HG03108 (cell line): ENCODE results near the gene STYK1.
"Not testable (repeated sequence)": the region's sequence is repeated elsewhere in the genome, so short reads cannot be mapped to it uniquely, and the experiment has no call there.

Source experiments
- ATAC-seq: cut with Tn5 transposase; IDR thresholded peaks from one replicate; pipeline ENCODE4 v1.9.1; 2021; ENCODE audit warnings: moderate library complexity; ENCODE audit not compliant: unreplicated experiment

The STYK1 gene

GRCh38 chr12:10690906-10691305 lies 17.1 kb upstream of the STYK1 start:
- ATAC-seq, result no peak

- ATAC-seq, result no peak
Observed at GRCh38 chr12:10689146-10689545, 15.3 kb upstream of the STYK1 start.

GRCh38 chr12:10688042-10688441 lies 14.2 kb upstream of the STYK1 start:
- ATAC-seq, result no peak

- ATAC-seq, result no peak
Observed at GRCh38 chr12:10672231-10672868, 1.5 kb downstream of the STYK1 start.

GRCh38 chr12:10669533-10669932 lies 4.3 kb downstream of the STYK1 start:
- ATAC-seq, result no peak

GRCh38 chr12:10668526-10668925 lies 5.3 kb downstream of the STYK1 start:
- ATAC-seq, result no peak

- ATAC-seq, result no peak
Observed at GRCh38 chr12:10667581-10667980, 6.3 kb downstream of the STYK1 start.

- no peak for ATAC-seq
Observed at GRCh38 chr12:10664499-10664898, 9.4 kb downstream of the STYK1 start.

GRCh38 chr12:10663869-10664268 lies 10.0 kb downstream of the STYK1 start:
- ATAC-seq, result no peak

GRCh38 chr12:10661338-10661737 lies 12.5 kb downstream of the STYK1 start:
- ATAC-seq, result no peak

GRCh38 chr12:10654003-10654402 lies 19.8 kb downstream of the STYK1 start:
- ATAC-seq, result no peak

GRCh38 chr12:10652192-10652591 lies 21.7 kb downstream of the STYK1 start:
- ATAC-seq, result no peak

- not testable (repeated sequence) for ATAC-seq
Observed at GRCh38 chr12:10646576-10646975, 27.3 kb downstream of the STYK1 start.

GRCh38 chr12:10645910-10646309 lies 27.9 kb downstream of the STYK1 start:
- ATAC-seq, result no peak

- no peak for ATAC-seq
Observed at GRCh38 chr12:10641735-10642500, 31.9 kb downstream of the STYK1 start.

- no peak for ATAC-seq
Observed at GRCh38 chr12:10638728-10639127, 35.1 kb downstream of the STYK1 start.

- no peak for ATAC-seq
Observed at GRCh38 chr12:10636611-10637010, 37.2 kb downstream of the STYK1 start.

- ATAC-seq, result no peak
Observed at GRCh38 chr12:10636124-10636523, 37.7 kb downstream of the STYK1 start.

- no peak for ATAC-seq
Observed at GRCh38 chr12:10635306-10635705, 38.5 kb downstream of the STYK1 start.

GRCh38 chr12:10634427-10634826 lies 39.4 kb downstream of the STYK1 start:
- no peak for ATAC-seq

- ATAC-seq, result no peak
Observed at GRCh38 chr12:10633541-10633940, 40.3 kb downstream of the STYK1 start.

- ATAC-seq, result no peak
Observed at GRCh38 chr12:10632226-10632625, 41.6 kb downstream of the STYK1 start.

GRCh38 chr12:10624605-10625004 lies 49.2 kb downstream of the STYK1 start:
- ATAC-seq, result no peak
